GM19035 (cell line): Measurements from ENCODE around the gene DYNC1I1.

Source experiments
- ATAC-seq: cut with Tn5 transposase; IDR thresholded peaks from one replicate; pipeline ENCODE4 v1.9.1; 2021; ENCODE audit not compliant: unreplicated experiment

Gene DYNC1I1

DNA sequence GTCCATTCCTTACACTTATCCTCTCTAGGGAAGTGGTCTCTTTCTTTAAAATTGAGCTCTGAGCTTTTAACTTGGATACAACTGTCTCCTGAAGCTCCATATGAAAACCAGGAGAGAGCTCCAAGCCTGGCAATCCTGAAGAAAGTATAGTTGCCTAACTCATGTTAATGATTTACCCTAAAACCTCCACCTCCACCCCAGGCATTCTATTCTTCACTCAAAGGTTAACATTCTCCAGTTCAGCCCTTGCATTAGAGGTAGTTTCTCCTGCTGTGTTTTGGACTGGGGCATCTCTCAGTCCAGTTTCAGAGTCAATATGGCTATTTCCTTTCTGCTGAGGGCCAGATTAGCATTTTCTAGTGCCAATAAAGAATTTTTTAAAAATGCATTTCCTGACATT is 354.0 kb downstream of the DYNC1I1 start:
- no peak for ATAC-seq

- ATAC-seq: no peak
Measured at GRCh38 chr7:96127746-96128145, 355.4 kb downstream of the DYNC1I1 start.

GRCh38 chr7:96131525-96131924 is 359.2 kb downstream of the DYNC1I1 start:
- ATAC-seq: no peak

GRCh38 chr7:96135241-96135640 is 362.9 kb downstream of the DYNC1I1 start:
- ATAC-seq: no peak

DNA sequence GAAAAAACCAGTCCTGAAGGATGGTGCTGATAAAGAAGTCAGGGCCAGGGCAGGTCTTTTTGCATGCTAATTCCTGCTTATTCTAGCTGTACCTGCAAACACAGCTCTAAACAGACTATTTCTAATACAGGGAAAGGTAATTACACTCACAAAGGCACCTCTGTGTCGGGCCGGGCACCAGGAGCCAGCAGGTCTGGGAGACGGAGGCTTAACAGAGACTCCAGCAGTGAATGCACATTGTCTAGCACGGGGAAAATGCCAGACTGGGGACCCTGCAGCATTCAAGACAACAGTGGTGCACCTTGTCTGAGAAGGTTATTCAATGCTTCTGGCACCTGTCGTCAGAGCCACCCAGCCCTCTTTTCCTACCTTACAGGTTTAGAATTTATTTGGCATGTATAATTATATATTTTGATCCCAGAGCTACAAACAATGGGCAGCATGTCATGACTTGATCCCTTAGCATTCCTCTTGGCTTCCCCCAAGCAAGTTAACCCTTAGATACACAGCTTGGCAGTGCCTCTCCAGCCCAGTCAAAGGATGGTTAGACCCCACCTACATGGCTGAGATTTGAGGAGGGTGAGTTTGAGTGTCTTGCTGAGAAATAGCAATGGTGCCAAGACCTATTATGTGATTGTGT is 364.4 kb downstream of the DYNC1I1 start:
- no peak for ATAC-seq

DNA sequence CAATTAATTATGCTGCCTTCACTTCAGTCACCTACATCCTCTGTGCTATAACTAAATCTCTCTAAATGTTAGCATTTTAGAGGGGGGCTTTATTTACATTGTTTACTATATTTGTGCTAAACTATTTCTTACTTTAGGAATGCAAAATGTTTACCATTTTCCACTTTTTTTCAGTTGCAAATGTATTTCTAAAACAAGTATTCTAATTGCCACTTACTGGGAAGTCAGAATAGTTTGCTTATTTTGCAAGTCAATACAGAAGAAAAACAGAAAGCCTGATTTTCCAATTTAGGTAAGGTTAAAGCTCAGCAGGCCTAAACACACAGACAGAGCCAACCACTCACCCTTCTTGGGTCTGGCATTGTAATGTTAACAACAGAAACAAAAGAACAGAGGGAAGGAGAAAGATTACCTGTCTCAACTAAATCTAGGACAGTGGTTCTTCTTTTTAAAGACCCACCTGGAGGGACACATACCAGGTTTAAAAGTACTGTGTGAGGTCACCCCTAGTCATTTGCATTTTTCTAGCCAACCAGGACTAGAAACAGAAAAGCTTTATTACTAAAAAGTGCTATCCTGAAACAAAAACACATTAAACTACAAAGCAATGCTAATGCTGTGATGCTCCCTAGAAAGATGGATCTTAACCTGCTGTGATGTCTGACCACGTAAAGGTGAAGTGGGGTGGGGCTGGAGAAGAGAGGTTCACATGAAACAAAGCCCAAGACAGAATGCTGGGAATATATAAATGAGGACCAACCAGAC is 371.3 kb downstream of the DYNC1I1 start:
- no peak for ATAC-seq

DNA sequence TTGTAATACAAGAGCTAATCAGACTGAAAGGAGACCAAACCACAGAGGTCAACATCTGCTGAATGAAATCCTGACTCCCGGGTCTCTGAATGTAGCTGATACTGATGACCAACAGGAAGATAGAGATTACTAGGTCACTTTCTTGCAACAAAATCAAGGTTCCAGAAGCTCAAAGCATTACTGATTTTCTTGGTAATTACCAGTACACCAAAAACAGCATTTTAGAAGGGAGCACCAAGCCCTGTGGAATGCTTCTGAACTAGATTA is 371.8 kb downstream of the DYNC1I1 start:
- no peak for ATAC-seq
